ENCODE results near the gene AR. TPM values are rescaled to one million over a fixed set of nuclear protein-coding genes. Genes with fewer than 3 reads are reported as not detected.

Gene AR
- total and polyA plus RNA-seq, 10 of the 15 experiments (the other 5 are each of a cell fraction or from before 2014, with no cell fraction given) = 0.07 to 0.09 (median 0.08) TPM; not detected in 7

- SMC1A ChIA-PET (ENCODE audit: uncharacterized antibody, unreplicated experiment) = no interaction called here
- no peak overlapping the region for H3K27ac ChIP-seq (ENCODE audit: control insufficient read depth, insufficient read depth)
- RAD21 ChIA-PET (ENCODE audit: unreplicated experiment) = no interaction called here
- H3K36me3 ChIP-seq (ENCODE audit: control insufficient read depth in 2 of 2, insufficient read depth in 2 of 2, low read length in 1 of 2) = no peaks in the 10 kb centered on the region
- intact Hi-C loops (cut with micrococcal nuclease; ENCODE audit: unreplicated experiment) (no loop called here), in situ Hi-C loops (cut with MboI) (no loop called here)
- H3K79me2 ChIP-seq (ENCODE audit: control insufficient read depth, insufficient read depth, low read length) = no peaks in the 10 kb centered on the region
- POLR2A ChIA-PET = no interaction called here
- CTCF ChIA-PET = no interaction called here
- no peak overlapping the region for H3K4me3 ChIP-seq
- TF ChIP-seq MTA3 (IDR thresholded peaks at IDR 0.05; ENCODE audit: borderline replicate concordance, low read length) (no peak), CBX5 (IDR thresholded peaks at IDR 0.05; ENCODE audit: low read depth) (no peak), ZNF217 (IDR thresholded peaks at IDR 0.05) (no peak), USF1 (IDR thresholded peaks at IDR 0.05; ENCODE audit: borderline replicate concordance, extremely low read length, insufficient read depth, low read depth, low read length) (no peak), ZNF622 (IDR thresholded peaks at IDR 0.05) (no peak), HDAC2 (IDR thresholded peaks at IDR 0.05) (no peak), RAD21 (IDR thresholded peaks at IDR 0.05; ENCODE audit: insufficient read depth, low read depth, low read length) (no peak), SREBF1 (IDR thresholded peaks at IDR 0.05; ENCODE audit: low read length) (no peak), ESRRA (IDR thresholded peaks at IDR 0.05; ENCODE audit: low read length) (no peak), ZZZ3 (IDR thresholded peaks at IDR 0.05; ENCODE audit: control insufficient read depth, insufficient read length, low read depth) (no peak)
- 37% methylated on average over 4 of the region's 4 CpGs for WGBS (ENCODE audit: insufficient coverage, insufficient replicate concordance, low lambda C conversion rate, missing lambda C conversion rate)
- no peaks in the 10 kb centered on the region for H4K20me1 ChIP-seq (ENCODE audit: control insufficient read depth, insufficient read depth)
- H3K9me3 ChIP-seq (replicated peaks; ENCODE audit: control insufficient read depth, insufficient read depth, low read length) = no peaks in the 10 kb centered on the region
- H3K4me2 ChIP-seq (ENCODE audit: control insufficient read depth, insufficient read depth) = no peak overlapping the region
- no peak overlapping the region for H2AFZ ChIP-seq (ENCODE audit: control insufficient read depth, low read depth, low read length)
- no TSS peak for BruUV-seq (replicated peaks)
- H3K9ac ChIP-seq (ENCODE audit: control insufficient read depth, insufficient read depth, low read length) = no peak overlapping the region
- DNase-seq (ENCODE audit: low read depth, low spot score) (no peak), ATAC-seq (no peak), FAIRE-seq (no peak)
- H3K4me1 ChIP-seq (ENCODE audit: control insufficient read depth, insufficient read depth, low read length) = no peaks in the 10 kb centered on the region
- H3K27me3 ChIP-seq (replicated peaks in 1 of 2; ENCODE audit: control insufficient read depth in 2 of 2, insufficient read depth in 2 of 2, low read length in 1 of 2) = no peaks in the 10 kb centered on the region
Observed at GRCh38 chrX:67718926-67719325, 175.1 kb downstream of the AR start.

Measured in GM12878 (cell line).